ENCODE data around the gene AKR1A1.

DNA sequence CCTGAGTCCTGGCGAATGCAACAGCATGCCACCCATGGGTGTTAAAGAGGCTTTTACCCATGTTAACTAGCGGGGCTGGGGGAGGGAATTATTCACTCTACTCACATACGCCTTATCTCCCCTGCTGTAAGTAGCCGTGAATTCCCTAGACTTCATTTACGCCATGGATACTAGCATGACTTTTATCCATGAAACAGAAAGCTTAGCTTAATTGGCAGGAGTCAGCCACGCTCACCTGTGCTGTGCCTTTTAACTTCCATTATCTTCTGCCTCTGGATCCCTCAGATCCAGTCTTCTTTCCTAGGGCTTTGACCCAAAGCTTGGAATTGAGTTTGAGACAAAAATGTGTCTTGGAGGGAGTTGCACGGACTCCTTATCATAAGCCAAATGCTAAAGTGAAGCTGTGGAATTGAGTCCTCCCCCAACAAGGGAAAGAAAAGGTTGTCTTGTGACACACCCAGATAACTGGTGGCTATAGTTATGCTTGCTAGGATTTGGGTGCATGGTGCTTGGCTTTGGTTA lies 23.5 kb downstream of the AKR1A1 start:
- TF ChIP-seq, protein P1, sequence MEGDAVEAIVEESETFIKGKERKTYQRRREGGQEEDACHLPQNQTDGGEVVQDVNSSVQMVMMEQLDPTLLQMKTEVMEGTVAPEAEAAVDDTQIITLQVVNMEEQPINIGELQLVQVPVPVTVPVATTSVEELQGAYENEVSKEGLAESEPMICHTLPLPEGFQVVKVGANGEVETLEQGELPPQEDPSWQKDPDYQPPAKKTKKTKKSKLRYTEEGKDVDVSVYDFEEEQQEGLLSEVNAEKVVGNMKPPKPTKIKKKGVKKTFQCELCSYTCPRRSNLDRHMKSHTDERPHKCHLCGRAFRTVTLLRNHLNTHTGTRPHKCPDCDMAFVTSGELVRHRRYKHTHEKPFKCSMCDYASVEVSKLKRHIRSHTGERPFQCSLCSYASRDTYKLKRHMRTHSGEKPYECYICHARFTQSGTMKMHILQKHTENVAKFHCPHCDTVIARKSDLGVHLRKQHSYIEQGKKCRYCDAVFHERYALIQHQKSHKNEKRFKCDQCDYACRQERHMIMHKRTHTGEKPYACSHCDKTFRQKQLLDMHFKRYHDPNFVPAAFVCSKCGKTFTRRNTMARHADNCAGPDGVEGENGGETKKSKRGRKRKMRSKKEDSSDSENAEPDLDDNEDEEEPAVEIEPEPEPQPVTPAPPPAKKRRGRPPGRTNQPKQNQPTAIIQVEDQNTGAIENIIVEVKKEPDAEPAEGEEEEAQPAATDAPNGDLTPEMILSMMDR (IDR thresholded peaks at IDR 0.05; ENCODE audit: insufficient read depth, low read length): no peak
- TF ChIP-seq SPI1 (IDR thresholded peaks at IDR 0.05; ENCODE audit: borderline replicate concordance, low read depth): no peak
- TF ChIP-seq GABPA (IDR thresholded peaks at IDR 0.05; ENCODE audit: low read depth): no peak
- TF ChIP-seq POLR2AphosphoS5 (IDR thresholded peaks at IDR 0.05; ENCODE audit: low read depth): no peak
